Measurements from ENCODE around the gene SMARCD2.

SMARCD2 gene

GRCh38 chr17:63831505-63831904 is 11.0 kb downstream of the SMARCD2 start:
- no peak for TF ChIP-seq CTCF (IDR thresholded peaks at IDR 0.05; ENCODE audit: insufficient read depth, missing control alignments)
- FAIRE-seq: no peak
- DNase-seq (ENCODE audit: insufficient read length, low spot score): no peak

- DNase-seq (ENCODE audit: insufficient read length, low spot score) (no peak), FAIRE-seq (no peak)
- no peak for TF ChIP-seq CTCF (IDR thresholded peaks at IDR 0.05; ENCODE audit: insufficient read depth, missing control alignments)
These were observed 11.5 kb downstream of the SMARCD2 start for GRCh38 chr17:63830904-63831491.

GRCh38 chr17:63830278-63830677 is 12.2 kb downstream of the SMARCD2 start:
- DNase-seq (ENCODE audit: insufficient read length, low spot score): no peak
- no peak for FAIRE-seq

GRCh38 chr17:63828936-63829335 is 13.5 kb downstream of the SMARCD2 start:
- DNase-seq (ENCODE audit: insufficient read length, low spot score) (no peak), FAIRE-seq (no peak)
- no peak for TF ChIP-seq CTCF (IDR thresholded peaks at IDR 0.05; ENCODE audit: insufficient read depth, missing control alignments)

More at GRCh38 chr17:63830278-63830677, 12.2 kb downstream of the SMARCD2 start:
- no peak for TF ChIP-seq CTCF (IDR thresholded peaks at IDR 0.05; ENCODE audit: insufficient read depth, missing control alignments)

GRCh38 chr17:63827801-63828221 is 14.7 kb downstream of the SMARCD2 start:
- no peak for DNase-seq (ENCODE audit: insufficient read length, low spot score)
- TF ChIP-seq CTCF (IDR thresholded peaks at IDR 0.05; ENCODE audit: insufficient read depth, missing control alignments): no peak
- FAIRE-seq: no peak

GRCh38 chr17:63827002-63827800 is 15.3 kb downstream of the SMARCD2 start, which contains the start of the genes FTSJ3 and PSMC5:
TSS of gene FTSJ3 (minus strand) at chr17:63827663. CDS start at chr17:63826902, 761 bp downstream.
TSS of gene PSMC5 (plus strand) at chr17:63827431. CDS start at chr17:63827491, 60 bp downstream.
- TF ChIP-seq CTCF (IDR thresholded peaks at IDR 0.05; ENCODE audit: insufficient read depth, missing control alignments): peak; percentile 44
- FAIRE-seq (peak; percentile 63), DNase-seq (ENCODE audit: insufficient read length, low spot score) (peak; percentile 82)
